Amniotic epithelial cell (primary cell): ENCODE data around the gene CLTCL1.

Experiments
- DNase-seq: peaks from one replicate; pipeline ENCODE4 v3.0.0-alpha.2; 2010; ENCODE audit warnings: low read depth

Gene CLTCL1

GRCh38 chr22:19244600-19245352 is 46.7 kb downstream of the CLTCL1 start:
- DNase-seq, result peak; percentile 8

- no peak for DNase-seq
Observed at GRCh38 chr22:19242699-19243098, 48.8 kb downstream of the CLTCL1 start.

GRCh38 chr22:19241593-19241906 is 50.0 kb downstream of the CLTCL1 start:
- no peak for DNase-seq

- DNase-seq, result no peak
Observed at GRCh38 chr22:19240813-19241592, 50.5 kb downstream of the CLTCL1 start.

- no peak for DNase-seq
Observed at GRCh38 chr22:19239464-19239863, 52.1 kb downstream of the CLTCL1 start.

GRCh38 chr22:19238900-19239299 is 52.6 kb downstream of the CLTCL1 start:
- DNase-seq, result peak; percentile 18

GRCh38 chr22:19235874-19236273 is 55.6 kb downstream of the CLTCL1 start:
- DNase-seq, result no peak

GRCh38 chr22:19234126-19234896 is 57.2 kb downstream of the CLTCL1 start:
- no peak for DNase-seq

- DNase-seq, result no peak
Observed at GRCh38 chr22:19233189-19233661, 58.3 kb downstream of the CLTCL1 start.

- no peak for DNase-seq
Observed at GRCh38 chr22:19232623-19233022, 58.9 kb downstream of the CLTCL1 start.

- no peak for DNase-seq
Observed at GRCh38 chr22:19231986-19232385, 59.5 kb downstream of the CLTCL1 start.

- DNase-seq, result no peak
Observed at GRCh38 chr22:19229600-19229999, 61.9 kb downstream of the CLTCL1 start.

- no peak for DNase-seq
Observed at GRCh38 chr22:19228179-19228578, 63.3 kb downstream of the CLTCL1 start.

- DNase-seq, result peak; percentile 35
Observed at GRCh38 chr22:19226428-19226827, 65.1 kb downstream of the CLTCL1 start.

- no peak for DNase-seq
Observed at GRCh38 chr22:19225560-19225959, 66.0 kb downstream of the CLTCL1 start.

GRCh38 chr22:19224985-19225384 is 66.5 kb downstream of the CLTCL1 start:
- DNase-seq, result no peak

GRCh38 chr22:19224557-19224956 is 67.0 kb downstream of the CLTCL1 start:
- no peak for DNase-seq

- DNase-seq, result no peak
Observed at GRCh38 chr22:19223617-19224016, 67.9 kb downstream of the CLTCL1 start.

GRCh38 chr22:19223110-19223509 is 68.4 kb downstream of the CLTCL1 start:
- DNase-seq, result no peak

GRCh38 chr22:19222242-19223005 is 69.1 kb downstream of the CLTCL1 start:
- no peak for DNase-seq

GRCh38 chr22:19220867-19221266 is 70.7 kb downstream of the CLTCL1 start:
- no peak for DNase-seq
